Thyroid gland (tissue), 4 donors: Measurements from ENCODE around the gene GPSM3. TPM values are rescaled to one million over a fixed set of nuclear protein-coding genes. Genes with fewer than 3 reads are reported as not detected.

Experiments used
- DNase-seq, 2 donors: peaks; one replicate each; pipeline ENCODE4 v3.0.0-alpha.2; 2019
- H3K27ac ChIP-seq, 3 donors: fragments of 200-600 bp; sonication (generic); 1 replicate in 2 of 3; 2 replicates in 1 of 3; pipeline ENCODE4 v1.5.1; 2016 to 2019; ENCODE audit warnings: mild to moderate bottlenecking in 1 of 3, moderate library complexity in 1 of 3
- H3K27me3 ChIP-seq: fragments of 200-600 bp; sonication (generic); one replicate; pipeline ENCODE4 v1.5.1; 2019
- H3K36me3 ChIP-seq, 2 donors: fragments of 200-600 bp; sonication (generic); one replicate each; pipeline ENCODE4 v1.5.1; 2016 to 2019
- H3K4me1 ChIP-seq, 2 donors: fragments of 200-600 bp; sonication (generic); one replicate each; pipeline ENCODE4 v1.5.1; 2017 to 2019
- H3K4me3 ChIP-seq, 3 donors: fragments of 200-600 bp; sonication (generic); replicated peaks in 1 of 3; 1 replicate in 2 of 3; 2 replicates in 1 of 3; pipeline ENCODE4 v1.5.1; 2016; ENCODE audit warnings: mild to moderate bottlenecking in 1 of 3
- H3K9me3 ChIP-seq: fragments of 200-600 bp; sonication (generic); one replicate; pipeline ENCODE4 v1.5.1; 2017
- POLR2A ChIP-seq, 2 donors: fragments of 450-650 bp; IDR thresholded peaks; one replicate each; pipeline ENCODE4 v1.6.1; 2017; ENCODE audit warnings: antibody characterized with exemption in 2 of 2, mild to moderate bottlenecking in 2 of 2, moderate library complexity in 1 of 2
- WGBS, 2 donors: methylation state at CpG; one replicate each; pipeline ENCODE4 v1.1.5; 2017; 5-methylcytosine and 5-hydroxymethylcytosine counted together
- intact Hi-C: fragments of 100-400 bp; cut with DNase I; formaldehyde crosslinking; loops from one replicate; pipeline ENCODE4 v1.15.1; 2023
- total RNA-seq, 4 donors: library from RNA; depleted of rRNA; stranded (reverse); fragments of >200 nt; gene quantifications; one replicate each; pipeline ENCODE4 v1.2.3, GENCODE V29; 2016
- TF ChIP-seq, protein P1 (sequence below), 6 experiments: fragments of 200-600 bp in 3 of 6; fragments of 450-650 bp in 3 of 6; sonication (generic) in 3 of 6; IDR thresholded peaks; one replicate each; pipeline ENCODE4 v1.5.1; 2016 to 2019; ENCODE audit warnings: antibody characterized with exemption in 6 of 6, mild to moderate bottlenecking in 2 of 6, inconsistent platforms in 1 of 6, moderate library complexity in 1 of 6

GPSM3 gene
- total RNA-seq, 4 donors from 2014 or later, result 4.2 to 6.5 (median 5.5) TPM

DNA sequence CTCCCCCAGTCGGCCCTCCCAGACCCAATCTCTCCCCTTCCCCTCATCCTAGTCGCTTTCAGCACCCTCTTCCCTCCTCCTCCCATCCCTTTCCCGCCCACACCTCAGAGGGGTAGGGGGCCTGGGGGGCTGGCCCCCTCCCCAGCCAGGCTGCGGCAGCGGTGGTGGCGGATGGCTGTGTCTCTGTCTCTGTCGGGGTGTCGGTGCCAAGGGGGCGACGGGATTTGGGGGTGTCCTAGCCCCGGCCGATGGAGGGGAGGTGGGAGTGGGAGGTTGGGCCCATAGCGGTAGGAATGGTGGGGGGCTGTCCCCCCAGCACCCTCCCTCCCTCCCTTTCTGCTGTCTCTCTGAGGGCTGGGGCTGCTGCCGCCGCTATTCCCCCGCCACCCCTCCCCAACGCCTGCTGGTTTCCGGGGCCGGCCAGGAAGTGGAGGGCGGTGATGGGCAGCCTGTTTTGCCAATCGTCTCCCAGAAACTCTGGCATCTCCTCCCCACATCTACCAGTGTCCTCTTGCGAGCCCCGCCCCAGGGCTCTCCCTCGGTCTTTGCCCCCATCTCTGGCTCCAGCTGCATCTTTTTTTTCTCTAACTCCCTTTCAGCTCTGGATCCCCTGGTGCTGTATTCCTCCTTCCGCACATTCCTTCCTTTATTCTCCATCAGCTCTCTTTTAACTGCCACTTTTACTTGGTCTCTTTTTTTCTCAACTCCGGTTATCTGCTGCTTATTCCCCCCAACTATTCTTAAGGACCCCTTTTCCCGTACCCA lies 16.6 kb downstream of the GPSM3 start, which contains the start of gene AGPAT1:
AGPAT1 (minus strand) TSS at position 374 of the 765 bp plus-strand sequence. CDS start 4,588 bp downstream, outside the sequence.
- Histone ChIP-seq H3K9me3 (no peaks in the 10 kb centered on the region), H3K36me3 (peaks cover 0 to 1% of the 10 kb centered on the region in 2 donors), H3K4me3 (peak within 1 kb of the TSS; percentile 72 to 98 (median 96)), H3K27me3 (no peaks in the 10 kb centered on the region), H3K27ac (peak within 1 kb of the TSS; percentile 94 to 96 (median 94)), H3K4me1 (peaks cover 25 to 35% of the 10 kb centered on the region in 2 donors)
- peak; percentile 96 for DNase-seq
- TF ChIP-seq, protein P1, sequence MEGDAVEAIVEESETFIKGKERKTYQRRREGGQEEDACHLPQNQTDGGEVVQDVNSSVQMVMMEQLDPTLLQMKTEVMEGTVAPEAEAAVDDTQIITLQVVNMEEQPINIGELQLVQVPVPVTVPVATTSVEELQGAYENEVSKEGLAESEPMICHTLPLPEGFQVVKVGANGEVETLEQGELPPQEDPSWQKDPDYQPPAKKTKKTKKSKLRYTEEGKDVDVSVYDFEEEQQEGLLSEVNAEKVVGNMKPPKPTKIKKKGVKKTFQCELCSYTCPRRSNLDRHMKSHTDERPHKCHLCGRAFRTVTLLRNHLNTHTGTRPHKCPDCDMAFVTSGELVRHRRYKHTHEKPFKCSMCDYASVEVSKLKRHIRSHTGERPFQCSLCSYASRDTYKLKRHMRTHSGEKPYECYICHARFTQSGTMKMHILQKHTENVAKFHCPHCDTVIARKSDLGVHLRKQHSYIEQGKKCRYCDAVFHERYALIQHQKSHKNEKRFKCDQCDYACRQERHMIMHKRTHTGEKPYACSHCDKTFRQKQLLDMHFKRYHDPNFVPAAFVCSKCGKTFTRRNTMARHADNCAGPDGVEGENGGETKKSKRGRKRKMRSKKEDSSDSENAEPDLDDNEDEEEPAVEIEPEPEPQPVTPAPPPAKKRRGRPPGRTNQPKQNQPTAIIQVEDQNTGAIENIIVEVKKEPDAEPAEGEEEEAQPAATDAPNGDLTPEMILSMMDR (IDR thresholded peaks at IDR 0.05), result no peak
- peak in 1 of 2 donors; percentile 80 for TF ChIP-seq POLR2A (IDR thresholded peaks at IDR 0.05)
- WGBS, 2 donors, result 0% methylated on average over 19 to 22 of the region's 27 CpGs
- intact Hi-C loops, result no loop called here

DNA sequence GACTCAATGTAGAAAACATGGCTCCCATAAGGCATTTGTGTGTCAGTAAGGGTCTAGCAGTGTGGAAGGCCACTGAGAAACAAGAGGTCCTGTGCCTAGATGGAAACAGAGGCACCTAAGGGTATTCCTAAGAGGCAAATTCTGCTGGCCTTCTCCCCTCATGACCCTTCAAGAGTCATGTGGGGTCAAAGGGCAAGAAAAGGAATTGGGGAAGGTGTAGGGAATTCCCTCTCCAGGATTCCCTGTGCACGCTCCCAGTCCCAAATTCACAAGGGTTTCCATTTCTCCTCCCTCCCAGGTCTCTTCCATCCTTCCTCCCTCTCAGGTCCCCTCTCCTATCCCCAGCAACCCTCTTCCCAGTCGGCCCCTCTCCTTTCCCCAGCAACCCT lies 17.1 kb downstream of the GPSM3 start:
- H3K36me3 ChIP-seq, result peaks cover 0 to 4% of the 10 kb centered on the region in 2 donors
- no peak for TF ChIP-seq POLR2A (IDR thresholded peaks at IDR 0.05)
- TF ChIP-seq, protein P1 (IDR thresholded peaks at IDR 0.05), result no peak
- peak overlapping the region in 2 of 3 donors; percentile 94 for H3K27ac ChIP-seq
- peak overlapping the region; percentile 72 to 98 (median 96) for H3K4me3 ChIP-seq
- WGBS, 2 donors, result 11 to 16% methylated on average over 2 of the region's 2 CpGs
- H3K27me3 ChIP-seq, result no peaks in the 10 kb centered on the region
- intact Hi-C loops, result no loop called here
- DNase-seq, result no peak
- peaks cover 25 to 35% of the 10 kb centered on the region in 2 donors for H3K4me1 ChIP-seq
- no peaks in the 10 kb centered on the region for H3K9me3 ChIP-seq

DNA sequence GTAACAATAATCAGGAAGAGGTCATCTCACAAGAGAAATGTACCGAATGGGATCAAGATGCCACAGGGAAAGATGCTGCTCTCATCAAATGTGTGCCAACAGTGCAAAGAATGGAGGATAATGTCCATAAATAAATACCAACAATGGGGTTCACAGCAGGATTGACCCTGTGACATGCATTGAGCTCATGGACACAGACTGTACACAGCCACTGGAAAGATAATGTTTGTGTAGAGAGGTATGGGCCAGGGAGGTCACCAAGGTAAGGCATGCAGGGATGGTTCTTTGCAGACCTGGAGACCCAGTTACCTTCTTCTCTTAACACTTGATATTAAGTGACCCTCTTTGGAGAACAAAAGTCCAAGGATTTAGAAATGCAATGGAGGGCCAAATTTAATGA lies 18.0 kb downstream of the GPSM3 start:
- Histone ChIP-seq H3K27me3 (no peaks in the 10 kb centered on the region), H3K9me3 (no peaks in the 10 kb centered on the region), H3K4me1 (peaks cover 19 to 26% of the 10 kb centered on the region in 2 donors), H3K4me3 (no peak overlapping the region), H3K36me3 (peaks cover 0 to 11% of the 10 kb centered on the region in 2 donors), H3K27ac (no peak overlapping the region)
- intact Hi-C loops, result no loop called here
- no peak for DNase-seq
- WGBS, 2 donors, result 88 to 92% methylated on average over 1 of the region's 1 CpG
- TF ChIP-seq, protein P1 (IDR thresholded peaks at IDR 0.05), result no peak
- no peak for TF ChIP-seq POLR2A (IDR thresholded peaks at IDR 0.05)

DNA sequence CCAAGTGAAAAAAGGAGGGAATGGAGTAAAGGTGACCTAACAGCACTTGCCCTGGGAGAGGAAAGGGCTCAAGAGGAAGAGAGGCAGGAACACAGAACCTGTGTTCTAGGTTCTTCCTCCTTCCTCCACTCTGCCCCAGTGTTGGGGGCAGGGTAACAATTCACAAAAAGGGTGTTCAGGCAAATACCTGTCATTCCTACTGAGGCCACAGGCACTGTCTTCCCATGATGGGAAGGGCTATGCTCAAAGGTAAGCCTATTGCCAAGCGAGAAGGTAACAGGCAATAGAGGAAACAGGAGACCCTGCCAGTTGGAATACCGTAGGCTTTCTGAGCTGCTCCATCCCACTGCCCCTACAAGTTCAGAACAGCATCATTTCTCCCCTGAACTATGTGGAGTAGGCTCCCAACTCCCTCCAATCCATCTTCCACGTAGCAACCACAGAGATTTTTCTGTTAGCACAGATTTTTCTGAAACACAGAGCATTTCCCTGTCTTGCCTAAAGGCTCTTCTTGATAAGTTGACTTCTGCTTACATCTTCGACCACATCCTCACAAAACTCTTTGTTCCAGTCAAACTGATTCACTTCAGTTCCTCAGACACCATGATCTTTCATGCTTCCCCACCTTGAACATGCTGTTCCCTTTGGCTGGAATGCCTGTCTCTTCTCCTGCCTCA lies 19.3 kb downstream of the GPSM3 start:
- H3K27me3 ChIP-seq, result no peaks in the 10 kb centered on the region
- TF ChIP-seq, protein P1 (IDR thresholded peaks at IDR 0.05), result no peak
- TF ChIP-seq POLR2A (IDR thresholded peaks at IDR 0.05), result no peak
- WGBS, 2 donors, result 72 to 82% methylated on average over 4 of the region's 4 CpGs
- no peak for DNase-seq
- H3K27ac ChIP-seq, result no peak overlapping the region
- no peaks in the 10 kb centered on the region for H3K9me3 ChIP-seq
- H3K4me3 ChIP-seq, result no peak overlapping the region
- peaks cover 0 to 16% of the 10 kb centered on the region in 2 donors for H3K36me3 ChIP-seq
- peaks cover 12 to 19% of the 10 kb centered on the region in 2 donors for H3K4me1 ChIP-seq
- intact Hi-C loops, result no loop called here

DNA sequence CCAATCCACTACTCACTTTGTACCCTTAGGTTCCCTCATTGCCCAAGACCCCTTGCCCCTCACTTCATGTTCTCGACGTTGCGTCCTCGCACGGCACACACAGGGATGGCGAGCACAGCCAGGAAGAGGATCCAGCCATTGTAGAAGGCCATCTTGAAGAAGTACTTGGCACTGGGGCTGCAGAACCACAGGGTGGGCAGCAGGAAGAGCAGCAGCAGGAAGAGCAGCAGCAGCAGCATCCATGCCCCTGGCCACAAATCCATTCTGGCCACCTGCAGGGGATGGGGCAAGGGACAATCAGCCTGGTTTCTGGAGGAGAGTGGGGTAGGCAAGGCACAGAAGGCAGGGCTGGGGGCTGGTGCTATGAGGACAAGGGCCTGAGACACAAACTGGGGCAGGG lies 21.2 kb downstream of the GPSM3 start:
- DNase-seq, result no peak
- WGBS, 2 donors, result 94 to 96% methylated on average over 6 of the region's 6 CpGs
- TF ChIP-seq, protein P1 (IDR thresholded peaks at IDR 0.05), result no peak
- no peak for TF ChIP-seq POLR2A (IDR thresholded peaks at IDR 0.05)
- Histone ChIP-seq H3K27me3 (no peaks in the 10 kb centered on the region), H3K4me1 (peaks cover 8% of the 10 kb centered on the region in 2 donors), H3K27ac (no peak overlapping the region), H3K36me3 (peaks cover 8 to 32% of the 10 kb centered on the region in 2 donors), H3K4me3 (no peak overlapping the region), H3K9me3 (no peaks in the 10 kb centered on the region)
- intact Hi-C loops, result no loop called here
